GM08714 (cell line): ENCODE data around the gene PLPP4.

Experiments used
- H3K4me3 ChIP-seq: fragments of 200-500 bp; sonication (Bioruptor generic); 2 replicates; pipeline ENCODE4 v1.5.1; 2014; ENCODE audit warnings: mild to moderate bottlenecking, low read length, inconsistent platforms
- ZNF274 ChIP-seq: IDR thresholded peaks from 2 replicates; pipeline ENCODE4 v1.6.1; 2012; ENCODE audit warnings: mild to moderate bottlenecking, low read depth, low read length

Gene PLPP4

DNA sequence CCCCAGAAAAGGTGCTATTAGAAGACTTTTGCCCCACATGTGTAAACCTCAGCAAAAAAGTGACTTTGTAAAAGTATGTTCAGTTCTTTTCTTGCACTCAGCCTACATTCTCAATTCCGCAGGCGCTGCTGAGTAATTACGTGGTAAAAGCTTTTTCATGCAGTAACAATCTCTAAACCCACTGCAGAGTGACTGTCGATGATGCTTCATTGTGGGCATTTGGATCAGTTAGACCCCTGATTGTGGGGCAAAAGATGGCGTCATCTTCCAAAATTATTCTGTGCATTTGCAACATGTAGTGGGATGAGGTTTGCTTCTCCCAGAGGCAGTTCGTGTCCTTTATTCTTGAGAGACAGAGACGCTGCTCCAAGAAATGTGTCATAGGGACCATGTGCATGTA, 85.6 kb downstream of the PLPP4 start:
- TF ChIP-seq ZNF274, result no peak
- H3K4me3 ChIP-seq, result no peak overlapping the region

DNA sequence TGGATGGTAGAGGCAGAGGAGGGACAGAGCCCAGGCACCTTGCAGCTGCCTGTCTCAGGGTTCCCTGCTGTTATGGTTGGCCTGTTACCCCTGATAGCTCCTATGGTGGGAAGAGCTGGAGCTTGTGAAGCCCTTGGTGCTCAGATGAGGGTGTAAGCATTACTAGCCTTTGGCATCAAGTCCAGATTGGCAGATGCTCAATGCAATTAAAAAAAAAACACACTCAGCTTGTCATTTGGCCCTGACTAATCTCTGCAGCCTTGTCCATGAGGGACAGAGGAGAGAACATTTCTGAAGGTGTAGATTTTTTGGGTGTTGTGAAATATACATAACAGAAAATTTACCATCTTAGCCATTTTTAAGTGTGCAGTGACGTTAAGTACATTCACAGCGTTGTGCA, 86.3 kb downstream of the PLPP4 start:
- no peak for TF ChIP-seq ZNF274

DNA sequence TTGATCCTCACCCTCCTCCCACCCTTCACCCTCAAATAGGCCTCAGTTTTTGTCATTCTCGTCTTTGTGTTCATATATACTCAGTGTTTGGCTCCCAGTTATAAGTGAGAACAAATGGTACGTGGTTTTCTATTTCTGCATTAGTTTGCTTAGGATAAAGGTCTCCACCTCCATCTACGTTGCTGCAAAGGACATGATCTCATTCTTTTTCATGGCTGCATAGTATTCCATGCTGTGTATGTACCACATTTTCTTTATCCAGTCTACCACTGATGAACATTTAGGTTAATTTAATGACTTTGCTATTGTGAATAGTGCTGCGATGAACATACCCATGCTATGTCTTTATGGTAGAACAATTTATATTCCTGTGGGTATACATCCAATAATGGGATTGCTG, 91.2 kb downstream of the PLPP4 start:
- no peak overlapping the region for H3K4me3 ChIP-seq
- TF ChIP-seq ZNF274, result no peak

More for the DNA sequence above, 86.3 kb downstream of the PLPP4 start:
- no peak overlapping the region for H3K4me3 ChIP-seq

DNA sequence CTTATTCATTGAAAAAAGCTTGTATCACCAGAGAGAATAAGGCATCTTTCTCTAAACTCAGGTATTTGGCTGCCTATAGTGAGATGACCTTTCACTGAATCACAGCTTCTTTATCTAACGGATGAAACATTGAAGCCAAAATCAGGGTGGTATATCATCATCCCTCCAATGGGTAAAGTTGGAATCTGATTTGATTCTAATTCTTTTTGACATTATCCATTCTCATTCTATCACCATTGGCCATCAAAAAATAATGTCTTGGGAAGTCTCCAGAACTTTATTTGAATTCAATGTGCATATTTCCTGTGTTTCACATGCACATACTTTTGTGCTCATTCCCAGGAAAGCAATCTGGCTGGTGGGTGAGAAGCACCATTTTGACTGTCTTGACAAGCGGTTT, 95.2 kb downstream of the PLPP4 start:
- H3K4me3 ChIP-seq, result no peak overlapping the region
- no peak for TF ChIP-seq ZNF274

DNA sequence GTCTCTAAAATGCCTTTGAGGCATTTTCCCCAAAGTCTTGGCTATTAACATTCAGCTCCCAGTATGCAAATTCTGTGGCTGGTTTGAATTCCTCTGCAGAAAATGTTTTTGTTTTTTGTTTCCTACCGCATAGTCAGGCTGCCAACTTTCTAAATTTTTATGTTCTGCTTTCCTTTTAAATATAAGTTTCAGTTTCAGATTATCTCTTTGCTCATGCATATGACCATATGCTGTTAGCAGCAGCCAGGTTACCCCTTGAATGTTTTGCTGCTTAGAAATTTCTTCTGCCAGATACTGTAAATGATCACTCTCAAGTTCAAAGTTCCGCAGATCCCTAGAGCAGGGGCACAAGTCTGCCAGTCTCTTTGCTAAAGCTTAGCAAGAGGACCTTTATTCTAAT, 96.9 kb downstream of the PLPP4 start:
- no peak overlapping the region for H3K4me3 ChIP-seq
- no peak for TF ChIP-seq ZNF274

DNA sequence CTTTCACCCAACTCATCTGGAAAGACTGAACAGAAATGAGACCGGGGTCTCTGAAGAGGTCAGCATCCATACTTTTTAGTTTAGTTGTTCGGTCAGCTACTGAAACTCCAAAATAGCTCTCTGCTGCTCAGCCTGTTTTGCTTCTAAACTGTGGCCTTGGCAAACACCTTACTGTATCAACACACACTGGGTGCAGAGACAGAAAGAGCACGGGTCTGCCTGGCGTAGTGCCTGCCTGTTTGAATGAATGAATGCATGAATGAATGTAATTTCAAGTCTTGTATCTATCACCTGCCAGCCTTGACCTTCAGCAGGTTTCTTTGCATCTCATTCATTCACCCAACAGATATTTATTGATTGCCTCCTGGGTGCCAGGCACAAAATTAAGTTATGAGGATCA, 98.4 kb downstream of the PLPP4 start:
- H3K4me3 ChIP-seq, result no peak overlapping the region
- TF ChIP-seq ZNF274, result no peak

DNA sequence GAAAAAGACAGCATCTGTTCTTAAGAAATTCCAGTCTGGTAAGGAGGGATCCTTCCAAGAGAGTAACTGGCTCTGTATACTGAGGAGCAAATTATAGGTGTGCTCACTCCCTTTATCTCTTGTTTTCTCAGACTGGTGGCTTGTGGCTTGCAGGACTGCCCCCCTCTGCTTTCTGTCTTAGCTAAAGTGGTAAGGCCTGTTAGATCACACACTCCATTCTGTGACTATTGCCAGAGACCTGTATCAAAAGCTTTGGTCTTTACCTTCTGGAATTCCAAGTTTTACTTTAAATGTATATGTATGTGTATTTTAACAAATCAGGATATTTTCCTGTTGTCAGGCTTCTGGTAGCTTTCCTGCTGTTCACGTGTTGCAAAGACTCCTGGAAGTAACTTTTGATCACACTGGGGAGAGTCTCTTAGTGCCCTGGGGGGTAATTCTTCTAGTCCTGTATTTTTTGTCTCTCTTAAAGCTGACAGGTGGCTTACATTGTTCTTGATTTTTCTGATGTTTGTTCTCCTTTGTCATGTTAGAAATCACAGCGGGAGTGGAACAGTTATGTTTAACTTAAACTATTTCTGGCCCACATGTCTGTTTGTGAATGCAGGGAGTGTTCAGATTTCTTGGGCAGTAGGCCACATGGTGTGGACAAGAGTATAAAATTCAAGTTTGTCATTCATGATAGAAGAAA, 99.0 kb downstream of the PLPP4 start:
- no peak for TF ChIP-seq ZNF274
- H3K4me3 ChIP-seq, result no peak overlapping the region

DNA sequence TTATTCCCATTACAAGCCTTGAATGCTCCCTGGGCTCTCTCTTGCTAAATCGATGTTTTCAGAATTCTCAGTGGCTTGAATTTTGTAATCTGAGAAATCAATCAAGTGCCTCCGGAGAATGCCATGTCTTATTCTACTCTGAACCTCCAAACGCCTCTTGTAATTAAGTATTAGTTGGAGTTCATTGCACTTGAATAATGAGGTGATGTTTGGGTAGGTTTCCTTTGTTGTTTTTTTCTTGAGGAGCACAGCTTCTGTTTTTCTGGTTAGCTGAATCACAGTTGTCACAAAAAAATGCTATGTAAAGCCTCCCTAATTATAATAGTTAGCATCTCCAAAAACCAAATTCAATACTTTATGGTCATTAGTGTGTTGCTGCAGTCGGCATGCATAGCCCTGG, 100.3 kb downstream of the PLPP4 start:
- no peak for TF ChIP-seq ZNF274
- H3K4me3 ChIP-seq, result no peak overlapping the region

DNA sequence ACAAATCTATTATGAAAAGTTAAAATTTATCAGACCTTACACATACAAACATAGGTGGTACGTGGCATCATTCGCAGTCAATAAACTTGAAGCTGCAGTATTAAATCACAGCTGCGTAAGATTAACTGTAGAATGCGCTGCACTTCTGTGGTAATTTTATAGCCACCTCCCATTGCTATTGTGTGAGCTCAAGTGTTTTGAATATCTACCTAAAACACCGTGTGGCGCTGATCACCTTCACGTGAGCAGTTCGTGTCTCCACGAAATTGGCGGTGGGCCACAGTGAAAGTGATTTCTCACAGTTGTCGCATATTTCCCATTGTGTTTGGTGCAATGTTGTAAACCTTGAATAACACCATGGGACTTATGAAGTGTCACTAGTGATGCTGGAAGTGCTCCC, 102.8 kb downstream of the PLPP4 start:
- TF ChIP-seq ZNF274, result no peak
- H3K4me3 ChIP-seq, result no peak overlapping the region

DNA sequence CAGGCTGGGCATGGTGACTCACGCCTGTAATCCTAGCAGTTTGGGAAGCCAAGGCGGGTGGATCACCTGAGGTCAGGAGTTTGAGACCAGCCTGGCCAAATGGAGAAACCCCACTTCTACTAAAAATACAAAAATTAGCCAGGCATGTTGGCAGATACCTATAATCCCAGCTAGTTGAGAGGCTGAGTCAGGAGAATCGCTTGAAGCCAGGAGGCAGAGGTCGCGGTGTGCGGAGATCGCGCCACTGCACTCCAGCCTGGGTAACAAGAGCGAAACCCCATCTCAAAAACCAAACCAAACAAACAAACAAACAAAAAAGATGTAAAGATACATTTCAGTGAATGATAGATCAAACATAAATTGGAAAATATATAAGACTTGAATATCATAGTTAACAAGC, 105.9 kb downstream of the PLPP4 start:
- TF ChIP-seq ZNF274, result no peak
- no peak overlapping the region for H3K4me3 ChIP-seq

DNA sequence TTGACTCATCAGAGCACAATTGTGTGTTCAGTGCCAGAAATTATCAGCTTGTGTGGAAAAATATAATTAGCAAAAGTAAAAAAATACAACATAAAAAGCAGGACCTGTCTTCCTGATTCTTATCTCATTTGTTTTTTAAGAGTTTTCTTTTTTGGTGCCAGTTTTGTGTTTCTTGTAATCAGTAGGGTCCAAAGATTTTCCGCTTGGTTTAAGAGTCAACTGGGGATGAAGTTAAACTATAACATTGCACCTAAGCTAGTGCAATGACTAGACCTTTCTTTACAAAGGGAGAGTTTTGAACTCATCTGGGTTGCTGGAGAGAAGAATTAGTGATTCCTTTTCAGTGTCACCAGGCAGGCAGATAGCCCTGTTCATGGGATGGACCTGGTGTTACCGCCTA, 113.4 kb downstream of the PLPP4 start:
- TF ChIP-seq ZNF274, result no peak
- no peak overlapping the region for H3K4me3 ChIP-seq

DNA sequence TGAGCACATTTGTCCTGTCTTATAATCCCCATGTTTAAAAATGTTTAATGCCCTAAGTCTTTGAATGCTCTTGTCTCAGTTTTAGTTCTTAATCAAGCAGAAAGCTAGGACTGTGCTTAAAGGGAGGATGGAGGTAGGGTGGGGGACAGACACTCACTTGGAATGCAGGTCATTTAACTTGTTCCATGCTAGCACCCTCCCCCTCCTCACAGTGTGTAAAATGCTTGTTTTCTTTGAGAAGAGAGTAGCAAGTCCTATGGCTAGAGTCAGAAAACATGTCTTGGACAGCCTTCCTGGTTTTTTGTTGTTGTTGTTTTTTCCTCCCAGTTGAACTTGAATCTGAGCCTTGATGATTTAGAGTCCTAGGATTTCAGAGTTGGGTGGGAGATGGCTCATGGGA, 114.2 kb downstream of the PLPP4 start:
- no peak for TF ChIP-seq ZNF274
- no peak overlapping the region for H3K4me3 ChIP-seq

DNA sequence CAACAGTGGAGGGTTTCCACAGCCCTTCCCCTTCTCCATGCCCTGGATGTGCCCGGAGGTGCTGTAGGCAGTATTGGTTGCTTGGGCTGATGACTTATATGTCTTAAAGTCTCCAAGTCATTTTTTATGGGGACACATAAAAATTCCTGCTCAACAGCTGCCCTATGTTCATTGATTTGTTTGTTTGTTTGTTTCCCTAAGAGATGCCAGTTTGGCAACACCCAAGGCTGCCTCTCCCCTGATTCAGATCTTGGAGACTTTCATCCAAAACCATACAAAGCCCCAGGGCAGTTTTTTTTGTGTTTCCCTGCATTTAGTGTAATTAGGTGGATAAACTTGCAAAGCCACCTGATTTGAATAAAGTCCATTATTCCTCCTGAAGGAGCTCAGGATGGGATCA, 115.3 kb downstream of the PLPP4 start:
- H3K4me3 ChIP-seq, result no peak overlapping the region

DNA sequence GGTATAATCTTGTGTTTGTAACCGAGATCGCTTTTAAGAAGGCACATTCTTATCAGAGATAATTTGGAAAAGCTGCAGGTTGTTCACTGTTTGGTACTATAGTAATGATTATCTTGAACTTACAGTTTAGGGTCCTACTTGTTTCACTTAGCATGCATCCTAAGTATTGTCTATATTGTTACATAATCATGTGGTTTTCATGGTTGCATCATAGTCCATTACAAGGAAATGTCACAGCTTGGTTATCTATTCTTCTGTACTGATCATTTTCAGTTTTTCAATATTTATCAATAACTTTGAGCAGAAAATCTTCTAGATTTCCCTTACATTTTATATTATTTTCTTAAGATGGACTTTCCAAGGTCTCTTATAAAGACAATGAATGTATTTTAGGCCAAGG, 116.3 kb downstream of the PLPP4 start:
- no peak overlapping the region for H3K4me3 ChIP-seq
- no peak for TF ChIP-seq ZNF274

More for the DNA sequence above, 115.3 kb downstream of the PLPP4 start:
- no peak for TF ChIP-seq ZNF274

DNA sequence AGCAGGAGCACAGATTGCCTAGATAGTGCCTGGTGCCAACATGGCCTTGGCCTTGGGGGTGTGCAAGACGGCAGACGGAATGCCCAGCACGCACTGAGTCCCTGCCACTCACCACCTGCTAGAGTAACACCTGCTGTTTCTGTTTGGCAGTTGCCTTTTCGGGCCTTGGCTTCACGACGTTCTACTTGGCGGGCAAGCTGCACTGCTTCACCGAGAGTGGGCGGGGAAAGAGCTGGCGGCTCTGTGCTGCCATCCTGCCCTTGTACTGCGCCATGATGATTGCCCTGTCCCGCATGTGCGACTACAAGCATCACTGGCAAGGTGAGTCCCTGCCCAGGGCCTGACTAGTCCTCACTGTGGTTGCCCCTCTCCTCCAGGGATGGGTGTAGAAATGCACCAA, 118.0 kb downstream of the PLPP4 start:
- TF ChIP-seq ZNF274, result no peak
- no peak overlapping the region for H3K4me3 ChIP-seq

DNA sequence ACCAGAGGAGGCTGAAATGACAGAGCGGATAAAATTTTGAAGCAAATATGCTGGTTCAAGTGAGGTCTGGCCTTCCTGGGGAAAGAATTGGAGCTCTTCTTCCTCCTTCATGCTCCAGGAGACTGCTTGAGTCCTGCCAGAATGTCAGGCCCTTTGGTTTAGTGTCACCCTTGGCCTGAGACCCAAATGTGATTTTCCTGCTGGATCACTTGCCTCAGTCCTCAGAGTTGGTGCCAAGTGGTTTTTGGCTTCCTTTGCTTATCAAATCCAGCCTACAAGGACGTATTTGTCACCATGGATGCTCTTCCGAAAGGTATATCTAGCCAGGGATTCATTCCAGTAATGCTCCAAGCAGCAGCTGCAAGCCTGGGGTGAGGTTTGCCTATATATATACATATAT, 118.4 kb downstream of the PLPP4 start:
- H3K4me3 ChIP-seq, result no peak overlapping the region
- TF ChIP-seq ZNF274, result no peak
